ENCODE results near the gene PRKAG2.

DNA sequence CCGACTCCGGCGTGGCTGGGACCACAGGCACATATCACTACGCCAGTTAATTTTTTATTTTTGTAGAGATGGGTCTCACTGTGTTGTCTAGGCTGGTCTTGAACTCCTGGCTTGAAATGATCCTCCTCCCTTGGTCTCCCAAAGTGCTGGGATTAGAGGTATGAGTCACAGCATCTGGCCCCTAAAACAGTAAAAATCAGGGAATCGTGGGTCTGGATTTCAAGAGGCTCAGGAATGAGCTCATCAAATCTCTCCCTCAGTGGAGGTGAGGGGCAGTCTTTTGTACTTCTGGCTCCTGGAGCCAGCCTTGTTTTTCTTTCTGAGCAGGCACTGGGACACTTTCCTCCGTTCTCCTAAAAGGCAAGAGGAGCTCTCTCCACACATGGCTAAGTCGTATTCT is 325.1 kb downstream of the PRKAG2 start:
- TF ChIP-seq GATA3 (IDR thresholded peaks at IDR 0.05; ENCODE audit: low read depth, low read length): no peak
- no peak for TF ChIP-seq GATA2 (IDR thresholded peaks at IDR 0.05; ENCODE audit: low read depth, low read length)

All from SH-SY5Y (cell line).